A549 treated with ZK216348 at 1 μM for 4 hours (cell line): ENCODE measurements around the gene USPL1. TPM values are rescaled to one million over a fixed set of nuclear protein-coding genes. Genes with fewer than 3 reads are reported as not detected.

Experiments used
- total RNA-seq: library from RNA; stranded (reverse); fragments of 200-300 nt; extraction: Qiagen RNA extraction; gene quantifications from 5 replicates; pipeline ENCODE4 v1.2.3, GENCODE V29; 2022; ENCODE audit warnings: low read depth

Gene USPL1
- total RNA-seq, result 11.5 to 19.8 TPM (median 15.7 TPM) in 5 replicates

DNA sequence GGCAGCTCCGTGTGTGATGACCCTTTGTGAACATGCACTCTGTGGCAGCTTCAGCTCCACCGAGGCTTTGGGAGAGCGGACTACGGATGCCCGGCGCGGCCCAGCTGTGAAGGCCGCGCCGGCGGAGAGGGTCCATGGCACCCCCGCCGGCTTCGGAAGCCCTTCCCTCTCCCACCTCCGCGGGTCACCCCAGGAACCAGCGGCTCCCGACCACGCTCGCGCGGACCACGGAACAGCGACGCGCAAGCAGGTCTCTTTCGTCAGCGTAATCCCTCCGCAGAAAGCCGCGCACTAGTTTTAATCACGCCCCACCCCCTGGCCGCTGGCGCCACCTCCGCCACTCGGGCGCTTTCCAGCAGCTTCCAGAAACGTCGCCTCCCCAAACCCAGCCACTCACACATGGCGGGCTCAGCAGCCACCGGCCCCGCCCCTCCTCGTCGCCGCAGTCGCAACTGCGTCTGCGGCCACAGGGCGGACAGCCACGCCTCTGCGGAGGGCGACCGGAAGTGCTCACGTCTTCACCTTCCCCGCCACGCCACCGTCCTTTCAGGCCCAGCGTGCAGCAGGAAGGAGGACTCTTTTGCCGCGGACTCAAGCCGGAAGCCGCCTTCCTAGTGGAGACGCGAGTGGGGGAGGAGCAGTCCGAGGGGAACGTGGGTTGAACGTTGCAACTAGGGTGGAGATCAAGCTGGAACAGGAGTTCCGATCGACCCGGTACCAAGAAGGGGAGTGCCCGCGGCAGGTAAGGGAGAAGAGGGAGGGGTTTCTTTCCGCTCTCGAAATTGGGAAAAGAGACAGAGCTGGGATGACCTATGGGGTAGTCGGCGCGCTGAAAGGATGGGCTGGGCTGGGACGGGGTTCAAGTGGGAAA, at the start of gene USPL1:
Gene USPL1 (plus strand): TSS at position 606 of the 871 bp plus-strand sequence. CDS start 3,221 bp downstream, outside the sequence.

Other genes starting within 250 kb of the USPL1 start
- not detected in 5 replicates for gene UBE2L5, start 195.4 kb upstream of the USPL1 start, total RNA-seq
- 519 to 963 TPM (median 570 TPM) in 5 replicates for gene HMGB1, start 152.0 kb upstream of the USPL1 start, total RNA-seq
- gene ALOX5AP, start 117.6 kb downstream of the USPL1 start, total RNA-seq, result 4.7 to 9.0 TPM (median 7.1 TPM) in 5 replicates